DMS79 (cell line): ENCODE results near the gene MFAP1.

ENCODE experiments used
- DNase-seq: peaks from one replicate; lab custom pipeline; 2025; lab: John Stamatoyannopoulos, UW

MFAP1 gene

DNA sequence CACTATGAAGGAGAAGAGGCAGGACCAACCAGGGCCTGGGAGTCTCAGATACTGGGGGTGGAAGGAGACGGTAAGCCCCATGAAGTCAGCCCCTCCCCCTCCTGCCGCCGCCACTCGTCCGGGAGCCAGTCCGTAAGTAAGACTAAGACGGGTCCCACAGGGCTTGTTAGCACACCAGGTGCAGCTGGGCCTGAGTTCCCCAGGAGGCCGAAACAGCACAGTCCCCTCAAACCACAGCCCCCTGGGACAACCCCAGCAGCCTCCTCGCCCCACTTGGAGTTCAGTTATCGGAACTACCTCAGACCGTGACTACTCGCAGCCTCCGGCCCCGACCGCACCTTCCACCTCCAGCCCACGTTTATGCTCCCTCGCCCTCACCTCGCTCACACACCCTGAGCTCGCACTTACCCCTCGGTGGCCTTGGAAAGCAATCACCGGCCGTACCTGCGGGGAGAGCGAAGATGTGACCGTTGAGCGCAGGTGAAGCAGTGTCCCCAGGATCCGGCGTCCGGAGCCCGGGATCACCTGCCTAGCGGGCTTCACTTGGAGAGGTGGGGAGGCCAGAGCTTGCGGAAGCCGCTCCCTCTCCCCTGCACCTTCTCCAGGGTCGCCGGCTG, 48.3 kb downstream of the MFAP1 start:
- DNase-seq: no peak

DNA sequence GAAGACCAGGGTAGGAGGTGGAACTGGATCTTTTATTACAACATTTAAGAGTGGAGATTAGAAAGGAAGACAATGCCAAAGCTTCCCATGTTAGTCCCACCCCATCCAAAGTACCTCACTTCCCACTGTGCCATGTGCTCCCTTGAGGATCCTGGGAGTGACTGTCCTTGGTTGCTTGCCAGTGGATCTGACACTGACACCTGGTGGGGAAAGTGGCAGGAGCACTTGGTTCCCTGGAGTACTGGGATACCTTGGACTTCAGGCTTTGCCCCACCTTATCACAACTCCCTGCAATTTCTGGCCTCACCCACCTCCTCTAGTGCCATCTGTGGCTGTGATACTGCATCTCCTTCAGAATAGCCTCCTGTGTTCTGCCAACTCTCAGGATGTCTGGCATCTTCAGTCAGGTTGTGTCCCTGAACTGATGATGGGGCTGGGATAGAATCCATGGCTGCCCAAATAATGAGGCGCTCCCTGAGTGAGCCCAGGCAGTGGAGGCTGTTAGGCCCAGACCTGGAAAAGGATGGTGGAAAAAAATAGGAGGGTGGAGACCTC, 49.0 kb downstream of the MFAP1 start:
- peak; percentile 36 for DNase-seq

- DNase-seq: no peak
Measured at GRCh38 chr15:43774062-43774461, 50.4 kb downstream of the MFAP1 start.

- DNase-seq: no peak
Measured at GRCh38 chr15:43772624-43773023, 51.9 kb downstream of the MFAP1 start.

- no peak for DNase-seq
Measured at GRCh38 chr15:43771816-43772215, 52.7 kb downstream of the MFAP1 start.

DNA sequence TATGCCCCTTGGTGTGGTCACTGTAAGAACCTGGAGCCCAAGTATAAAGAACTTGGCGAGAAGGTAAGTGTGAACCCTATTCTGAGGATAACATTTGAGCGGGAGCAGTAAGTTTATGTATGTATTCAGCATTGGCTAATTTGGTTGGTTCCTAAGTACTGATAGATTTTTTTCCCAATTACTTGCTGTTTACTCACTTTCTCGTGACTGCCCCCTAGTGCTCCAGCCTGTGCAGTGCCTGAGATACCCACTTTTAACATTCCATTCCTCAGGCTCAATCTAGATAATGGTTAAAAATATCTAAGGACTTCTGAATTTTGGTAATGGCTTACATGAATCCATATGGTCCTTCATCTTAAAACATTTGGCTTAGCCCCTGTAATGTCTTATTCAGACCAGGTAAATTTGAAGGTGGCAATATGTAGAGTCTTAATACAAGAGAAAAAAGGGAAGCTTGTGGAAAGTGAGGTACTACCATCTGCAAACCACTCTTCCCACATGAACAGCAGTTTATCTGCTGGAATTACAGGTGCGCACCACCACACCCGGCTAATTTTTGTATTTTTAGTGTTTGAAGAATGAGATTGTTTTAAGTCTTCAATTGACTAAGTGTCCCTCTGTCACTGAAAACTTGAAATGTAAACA, 54.8 kb downstream of the MFAP1 start:
- DNase-seq: no peak

- DNase-seq: no peak
Measured at GRCh38 chr15:43763819-43764446, 60.6 kb downstream of the MFAP1 start.

DNA sequence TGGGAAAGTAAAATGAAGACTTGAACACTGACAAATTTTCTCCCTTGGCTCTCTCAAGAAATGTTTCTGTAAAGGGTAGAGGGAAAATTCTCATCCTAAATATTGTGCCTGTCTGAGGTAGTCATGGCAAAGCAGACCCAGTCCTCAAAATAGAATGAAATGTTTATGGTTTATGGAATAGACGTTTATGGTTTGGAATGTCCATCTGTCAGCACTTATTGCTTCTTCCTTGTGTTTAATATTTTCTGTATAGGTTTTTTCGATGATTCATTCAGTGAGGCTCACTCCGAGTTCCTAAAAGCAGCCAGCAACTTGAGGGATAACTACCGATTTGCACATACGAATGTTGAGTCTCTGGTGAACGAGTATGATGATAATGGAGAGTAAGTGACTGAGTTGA, 61.7 kb downstream of the MFAP1 start:
- DNase-seq: no peak
